Endometrium (tissue), 2 donors: ENCODE results near the gene ADARB1.

Experiments used
- FAIRE-seq: peaks from 2 replicates; lab custom pipeline; 2012; peaks lifted over from hg19 to GRCh38; lab: Jason Lieb, UNC
- donor health status: control.
- donor health status: control.

ADARB1 gene

GRCh38 chr21:45054927-45055612, 19.3 kb upstream of the ADARB1 start:
- no peak for FAIRE-seq

DNA sequence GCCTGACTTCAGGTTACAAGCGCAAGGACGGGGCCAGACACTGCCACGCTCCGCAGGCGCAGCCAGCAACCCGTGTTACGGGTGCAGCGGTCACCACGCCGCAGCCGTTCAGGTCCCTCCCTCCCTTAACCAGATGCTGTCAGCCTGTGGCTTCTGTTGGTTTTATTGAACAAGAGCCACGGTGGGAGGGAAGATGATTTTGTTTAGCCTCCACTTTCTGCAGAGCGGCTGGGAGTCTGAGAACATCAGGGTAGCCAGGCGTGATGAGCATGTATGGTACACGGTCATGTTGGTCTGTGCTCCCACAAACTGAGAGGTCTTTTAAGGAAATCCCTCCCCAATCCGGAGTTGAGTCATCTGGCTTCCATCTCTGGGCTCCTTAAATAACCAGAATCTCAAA, 18.5 kb upstream of the ADARB1 start:
- no peak for FAIRE-seq

GRCh38 chr21:45056296-45056904, 18.0 kb upstream of the ADARB1 start:
- FAIRE-seq: no peak

DNA sequence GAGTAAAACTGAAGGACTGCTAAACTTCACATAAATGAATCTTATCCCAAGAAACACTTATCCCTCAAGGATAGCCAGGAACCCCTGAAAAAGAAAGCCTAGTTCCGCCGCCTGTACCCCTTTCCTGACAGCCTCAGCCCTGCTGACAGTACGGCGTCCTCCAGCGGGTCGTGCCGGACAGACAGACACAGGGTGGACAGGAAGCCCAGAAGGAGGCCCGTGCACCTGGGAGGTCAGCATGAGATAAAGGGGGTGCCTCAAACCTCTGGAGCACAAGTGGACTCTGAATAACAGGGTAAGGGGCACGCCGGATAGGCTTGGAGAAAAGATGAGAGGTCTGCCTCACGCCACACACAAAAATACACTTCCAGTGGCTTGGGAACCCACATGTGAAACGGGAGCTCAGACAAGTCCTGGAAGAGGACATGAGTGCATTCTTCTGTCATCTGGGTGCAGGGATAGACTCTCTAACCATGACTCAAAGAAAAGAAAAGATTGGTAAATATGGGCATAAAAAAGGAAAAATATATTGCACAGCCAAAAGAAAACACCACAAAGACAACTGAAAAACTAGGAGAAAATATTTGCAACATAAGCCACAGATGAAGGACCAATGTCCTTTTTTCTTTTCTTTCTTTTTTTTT, 17.3 kb upstream of the ADARB1 start:
- no peak for FAIRE-seq

DNA sequence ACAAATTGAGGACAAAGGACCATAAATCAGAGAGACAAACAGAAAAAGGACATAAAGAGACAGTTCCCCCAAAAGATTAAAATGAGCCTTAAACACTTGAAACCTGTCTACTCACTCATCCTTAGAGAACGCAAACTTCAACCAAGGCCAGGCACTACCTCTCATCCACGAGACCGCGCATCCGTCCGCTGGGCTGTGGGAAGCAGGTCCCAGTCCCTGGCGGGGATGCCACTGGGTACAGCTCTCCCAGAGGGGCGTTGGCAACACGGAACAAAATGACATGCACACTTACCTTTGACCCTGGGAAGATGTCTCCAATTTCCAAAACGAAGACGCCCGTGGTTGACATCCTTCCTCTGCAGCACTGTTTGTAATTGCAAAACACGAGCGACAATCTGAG, 16.5 kb upstream of the ADARB1 start:
- no peak for FAIRE-seq

DNA sequence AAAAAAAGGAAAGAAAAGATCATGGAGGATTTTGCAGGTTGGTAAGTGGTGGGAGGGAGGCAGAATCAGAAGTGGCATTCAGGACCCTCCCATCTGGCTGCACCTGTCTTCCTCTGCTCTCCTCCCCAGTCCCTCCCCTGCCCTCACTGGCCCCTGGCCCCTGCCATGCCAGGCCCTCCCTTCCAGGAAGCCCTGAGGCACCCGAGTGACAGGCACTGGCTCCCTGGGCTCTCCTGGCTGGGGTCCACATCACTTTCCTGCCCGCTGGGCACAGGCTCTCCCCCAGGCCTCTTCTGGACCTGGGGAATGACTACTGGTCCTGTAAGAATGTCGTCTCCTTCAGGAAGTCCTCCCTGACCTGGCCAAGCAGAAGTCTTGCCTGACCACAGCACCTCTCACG, 15.3 kb upstream of the ADARB1 start:
- FAIRE-seq: no peak

DNA sequence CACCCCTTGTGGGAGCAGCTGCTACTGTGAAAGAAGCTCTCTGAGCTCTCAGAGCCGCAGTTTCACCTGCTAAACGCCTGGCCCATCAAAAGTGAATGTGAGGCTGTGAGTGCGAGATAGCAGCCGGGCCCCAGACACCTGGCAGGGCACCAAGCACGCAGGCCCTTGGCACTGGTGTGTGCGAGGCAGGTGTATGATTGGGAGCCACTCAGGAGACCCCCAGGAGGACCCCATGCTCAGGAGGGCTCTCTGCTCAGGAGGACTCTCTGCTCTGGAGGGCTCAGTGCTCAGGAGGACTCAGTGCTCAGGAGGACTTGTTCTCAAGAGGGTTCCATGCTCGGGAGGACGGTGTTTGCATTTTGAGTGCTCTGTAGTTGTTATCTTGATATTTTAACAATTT, 14.3 kb upstream of the ADARB1 start:
- FAIRE-seq: no peak

DNA sequence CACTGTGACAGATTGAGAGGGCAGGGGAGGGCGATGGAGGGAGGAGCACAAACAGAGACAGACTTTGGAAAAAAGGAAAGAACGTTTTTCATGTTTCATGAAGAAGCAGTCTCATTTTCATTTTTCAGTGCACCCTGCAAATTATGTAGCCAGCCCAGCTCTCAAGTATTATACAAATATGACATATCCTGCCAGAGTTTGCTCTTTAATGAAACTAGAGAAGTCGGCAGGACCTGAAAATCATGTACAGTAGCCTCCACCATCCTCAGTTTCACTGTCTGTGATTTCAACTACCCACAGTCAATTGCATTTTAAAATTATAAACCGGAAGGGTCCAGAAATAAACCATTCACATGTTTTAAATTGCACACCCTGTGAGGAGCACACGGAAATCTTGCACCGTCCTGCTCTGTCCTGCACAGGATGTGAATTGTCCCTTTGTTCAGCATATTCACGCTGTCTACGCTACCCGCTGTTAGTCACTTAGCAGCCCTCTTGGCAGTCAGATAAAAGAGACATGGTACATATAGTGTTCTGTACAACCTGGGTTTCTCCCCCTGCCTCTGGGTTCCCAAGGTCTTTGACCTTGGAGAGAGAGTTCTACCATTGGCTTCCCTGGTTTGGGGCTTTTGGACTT, 13.6 kb upstream of the ADARB1 start:
- no peak for FAIRE-seq

DNA sequence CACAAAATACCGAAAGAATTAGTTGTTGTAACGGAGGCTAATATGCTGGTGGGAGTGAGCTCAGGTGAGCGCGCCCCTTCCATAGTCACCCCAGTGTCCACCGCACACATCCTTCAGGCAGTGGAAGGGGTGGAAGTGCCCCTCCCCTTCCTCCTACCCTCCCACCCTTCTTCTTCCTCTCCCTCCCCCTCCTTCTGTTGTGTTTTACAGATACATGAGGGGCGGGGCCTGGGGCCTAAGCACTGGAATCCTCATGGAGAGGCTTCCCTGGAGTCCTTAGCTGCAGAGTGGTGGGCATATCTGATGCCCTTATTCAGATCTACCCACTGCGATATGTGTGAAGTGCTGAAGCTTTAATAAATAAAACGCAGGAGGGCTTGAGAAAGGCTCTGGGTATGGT, 10.3 kb upstream of the ADARB1 start:
- FAIRE-seq: no peak

GRCh38 chr21:45064618-45065399, 9.6 kb upstream of the ADARB1 start:
- no peak for FAIRE-seq

- FAIRE-seq: no peak
These were observed 6.7 kb upstream of the ADARB1 start for GRCh38 chr21:45067462-45068285.

DNA sequence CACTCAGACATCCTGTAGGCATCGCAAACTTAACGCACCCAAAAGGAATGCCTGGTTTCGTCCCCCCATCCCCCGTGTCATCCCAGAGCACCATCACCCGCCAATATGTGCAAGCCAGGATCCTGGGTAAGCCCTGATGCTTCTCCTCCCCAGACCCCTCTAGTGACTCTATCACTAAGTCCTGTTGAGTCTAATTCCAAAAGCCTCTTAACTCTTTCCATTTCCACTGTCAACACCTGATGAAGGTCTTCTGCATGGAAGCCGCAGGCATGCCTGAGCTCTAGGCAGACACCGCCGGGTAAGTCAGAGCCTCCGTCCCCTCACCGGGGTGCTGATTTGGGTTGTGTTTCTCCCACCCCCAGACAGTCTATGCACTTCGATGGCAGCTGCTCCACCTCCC, 5.3 kb upstream of the ADARB1 start:
- no peak for FAIRE-seq

- FAIRE-seq: no peak
These were observed 4.7 kb upstream of the ADARB1 start for GRCh38 chr21:45069711-45070110.

GRCh38 chr21:45071078-45071873, 3.1 kb upstream of the ADARB1 start:
- FAIRE-seq: no peak

GRCh38 chr21:45071874-45072737, 2.3 kb upstream of the ADARB1 start:
- FAIRE-seq: no peak

DNA sequence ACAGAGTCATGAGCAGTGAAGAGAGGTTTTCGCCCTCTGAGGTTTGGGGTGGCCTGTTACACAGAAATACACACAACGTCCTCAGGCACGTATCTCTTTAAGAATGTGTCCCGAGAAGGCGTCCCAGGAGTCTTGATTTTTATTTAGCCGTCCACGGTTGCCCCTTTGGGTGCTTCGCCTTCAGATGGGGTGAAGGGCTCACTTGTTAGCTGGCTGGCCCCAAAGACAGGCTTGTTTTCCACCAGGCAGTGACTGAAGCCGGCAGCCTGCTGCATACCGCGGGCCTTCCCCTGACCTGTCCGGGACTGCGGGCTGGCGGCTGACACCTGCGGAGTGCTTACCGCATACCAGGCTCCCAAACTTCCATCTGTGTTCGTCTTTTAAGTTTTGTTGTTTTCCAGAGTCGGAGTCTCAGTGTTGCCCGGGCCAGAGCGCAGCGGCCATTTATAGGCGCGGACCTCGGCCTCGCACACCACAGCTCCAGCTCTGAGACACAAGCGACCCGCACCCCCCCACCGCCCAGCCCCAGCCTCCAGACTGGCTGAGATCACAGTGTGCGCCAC, 1.6 kb upstream of the ADARB1 start:
- no peak for FAIRE-seq

GRCh38 chr21:45073301-45074047, 906 bp upstream of the ADARB1 start:
- no peak for FAIRE-seq

DNA sequence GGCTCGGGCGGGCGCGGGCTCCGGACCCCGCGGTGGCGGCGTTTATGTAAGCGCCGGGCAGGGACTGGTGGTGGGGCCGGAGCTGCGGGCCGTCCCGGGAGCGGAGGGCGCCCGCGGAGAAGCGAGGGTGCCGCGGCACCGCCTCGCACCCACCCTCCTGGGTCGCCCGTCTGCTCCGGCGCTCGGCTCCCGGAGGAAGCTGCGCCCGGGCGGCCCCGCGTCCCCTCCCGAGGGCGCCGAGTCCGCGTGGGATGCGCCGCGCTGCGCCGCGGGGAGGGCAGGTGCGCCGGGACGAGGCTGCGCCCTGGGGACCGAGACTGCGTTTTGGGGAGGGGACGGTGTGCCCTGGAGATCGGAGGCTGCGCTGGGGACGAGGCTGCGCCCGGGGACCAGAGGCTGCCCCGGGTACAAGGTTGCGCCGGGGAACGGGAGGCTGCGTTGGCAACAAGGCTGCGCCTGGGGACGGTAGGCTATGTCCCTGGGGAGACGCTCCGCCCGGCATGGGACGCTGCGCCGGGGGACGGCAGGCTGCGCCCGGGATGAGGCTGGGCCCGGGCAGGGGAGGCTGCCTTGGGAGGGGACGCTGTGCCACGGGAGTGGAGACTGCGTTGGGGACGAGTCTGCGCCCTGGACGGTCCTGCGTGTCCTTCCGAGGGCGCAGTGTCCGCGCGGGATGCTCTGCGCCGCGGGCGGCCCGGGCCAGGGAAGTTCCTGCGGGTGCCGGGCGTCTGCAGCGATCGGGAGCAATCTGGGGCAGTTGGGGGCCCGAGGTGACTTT, 627 bp downstream of the ADARB1 start:
- no peak for FAIRE-seq
